GM21360 (cell line): Measurements from ENCODE around the gene KCNJ5.

Experiments used
- ATAC-seq: cut with Tn5 transposase; IDR thresholded peaks from one replicate; pipeline ENCODE4 v1.9.1; 2021; ENCODE audit warnings: mild to moderate bottlenecking, moderate library complexity; ENCODE audit not compliant: unreplicated experiment

Gene KCNJ5

DNA sequence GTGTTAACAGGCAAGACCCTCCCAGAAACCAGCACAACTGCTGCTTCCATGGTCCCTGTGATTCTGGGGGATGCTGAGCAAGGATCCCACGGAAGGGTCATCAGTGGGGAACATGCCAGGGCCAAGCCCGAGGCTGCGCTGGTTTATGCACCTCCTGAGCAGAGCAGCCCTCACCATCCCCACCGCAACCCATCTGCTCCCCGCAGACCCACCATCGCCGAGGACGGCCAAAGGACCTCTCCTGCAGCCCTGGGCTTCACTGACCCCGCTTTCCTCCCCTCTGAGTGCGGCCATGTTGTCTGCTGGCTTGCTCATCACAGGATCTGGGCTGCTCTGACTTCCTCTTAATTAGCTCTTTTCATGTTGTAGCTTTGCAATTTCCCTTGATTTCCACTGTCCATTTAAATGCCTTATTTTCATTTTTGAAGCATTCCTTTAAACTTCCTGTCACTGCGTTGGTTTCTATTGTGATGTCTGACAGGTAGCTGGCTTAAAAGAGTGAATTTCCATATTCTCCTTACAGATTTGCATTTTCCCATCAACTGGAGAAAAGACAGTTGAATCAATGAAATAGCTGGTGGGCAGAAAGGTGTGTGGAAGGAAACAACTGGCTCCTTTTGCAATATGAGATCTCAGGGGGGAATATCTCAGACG lies 36.7 kb downstream of the KCNJ5 start:
- no peak for ATAC-seq

DNA sequence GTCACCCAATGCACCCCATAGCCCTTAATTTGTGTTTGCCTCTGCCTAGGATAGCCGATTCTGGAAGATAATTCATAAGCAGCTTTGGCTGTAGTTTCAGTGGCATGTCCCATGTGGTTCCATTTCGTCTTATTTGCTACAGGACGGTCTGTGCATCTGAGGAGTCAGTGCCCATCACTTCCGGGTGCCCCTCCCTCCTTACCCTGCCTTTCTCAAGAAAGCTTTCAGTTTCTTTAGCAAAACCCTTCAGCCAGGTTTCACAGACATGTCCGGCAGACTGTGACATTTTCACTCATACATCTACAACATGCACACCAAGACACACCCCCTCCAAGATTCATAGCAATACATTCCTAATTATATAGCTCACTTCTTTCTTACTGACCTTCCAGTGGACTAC lies 37.2 kb downstream of the KCNJ5 start:
- ATAC-seq, result peak; percentile 90

DNA sequence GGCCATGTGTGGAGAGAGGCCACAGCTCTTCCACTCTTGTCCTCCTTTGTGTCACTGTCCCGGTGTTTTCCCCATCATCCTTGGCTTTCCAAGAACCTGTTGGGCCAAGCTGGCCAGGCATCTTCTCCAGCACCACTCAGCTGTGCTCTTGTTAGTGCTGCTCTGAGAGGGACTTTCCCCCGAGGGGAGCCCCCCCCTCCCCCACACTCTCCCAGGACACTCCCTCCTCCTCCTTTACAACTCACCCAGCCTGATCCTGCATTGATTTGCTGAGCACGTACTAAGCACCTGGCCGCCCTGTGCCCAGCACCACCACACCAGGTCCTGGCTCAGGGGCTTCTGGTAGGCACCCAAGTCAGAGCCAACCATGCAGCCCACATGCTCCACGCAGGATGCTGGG lies 38.3 kb downstream of the KCNJ5 start:
- no peak for ATAC-seq

DNA sequence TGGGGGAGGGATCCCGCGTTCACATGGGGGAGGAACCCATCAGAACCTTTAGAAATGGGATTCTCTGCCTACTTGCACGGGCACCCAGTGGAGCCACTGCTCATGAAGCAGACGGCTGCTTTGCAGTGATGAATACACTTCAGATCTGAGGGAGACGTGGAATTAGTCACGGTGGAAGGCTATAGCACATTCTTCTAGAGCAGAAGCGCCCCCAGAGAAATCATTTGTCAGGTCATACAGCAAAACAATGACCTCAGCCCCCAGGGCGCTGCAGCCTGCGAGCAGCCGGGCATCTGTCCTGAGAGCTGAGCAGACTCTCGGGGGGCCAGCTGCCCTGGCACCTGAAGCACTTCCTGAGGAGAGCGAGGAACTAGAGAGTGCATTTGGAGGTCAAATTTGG lies 38.8 kb downstream of the KCNJ5 start:
- ATAC-seq, result no peak

DNA sequence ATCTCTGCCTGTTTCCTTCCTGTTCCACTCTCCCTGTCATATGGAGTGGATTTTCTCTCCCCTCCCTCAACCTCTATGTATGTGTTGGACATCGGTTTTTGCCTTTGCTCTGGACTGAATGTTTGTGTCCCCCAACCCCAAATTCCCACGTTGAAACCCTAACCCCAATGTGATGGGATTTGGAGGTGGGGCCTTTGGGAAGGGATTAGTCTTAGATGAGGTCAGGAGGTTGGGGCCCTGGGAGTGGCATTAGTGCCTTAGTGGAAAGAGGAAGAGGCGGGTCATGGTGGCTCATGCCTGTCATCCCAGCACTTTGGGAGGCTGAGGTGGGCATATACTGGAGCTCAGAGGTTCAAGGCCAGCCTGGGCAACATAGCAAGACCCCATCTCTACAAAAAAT lies 39.9 kb downstream of the KCNJ5 start:
- ATAC-seq, result no peak

DNA sequence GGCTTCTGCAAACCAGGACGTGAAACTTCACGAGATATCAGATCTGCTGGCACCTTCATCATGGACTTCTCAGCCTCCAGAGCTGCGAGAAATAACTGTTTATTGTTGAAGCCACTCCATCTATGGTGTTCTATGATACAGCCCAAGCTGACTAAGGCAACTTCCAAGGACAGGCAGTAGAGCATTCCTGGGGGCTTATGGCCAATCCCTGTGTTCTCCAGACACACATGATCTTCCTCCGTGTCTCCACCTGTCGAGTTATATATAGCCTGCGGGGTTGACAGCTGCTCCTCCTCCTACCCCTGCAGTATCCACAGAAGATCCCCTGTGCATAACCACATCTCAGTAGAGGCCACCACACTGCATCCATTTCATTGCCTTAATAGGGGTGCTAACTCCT lies 40.5 kb downstream of the KCNJ5 start:
- ATAC-seq, result no peak

DNA sequence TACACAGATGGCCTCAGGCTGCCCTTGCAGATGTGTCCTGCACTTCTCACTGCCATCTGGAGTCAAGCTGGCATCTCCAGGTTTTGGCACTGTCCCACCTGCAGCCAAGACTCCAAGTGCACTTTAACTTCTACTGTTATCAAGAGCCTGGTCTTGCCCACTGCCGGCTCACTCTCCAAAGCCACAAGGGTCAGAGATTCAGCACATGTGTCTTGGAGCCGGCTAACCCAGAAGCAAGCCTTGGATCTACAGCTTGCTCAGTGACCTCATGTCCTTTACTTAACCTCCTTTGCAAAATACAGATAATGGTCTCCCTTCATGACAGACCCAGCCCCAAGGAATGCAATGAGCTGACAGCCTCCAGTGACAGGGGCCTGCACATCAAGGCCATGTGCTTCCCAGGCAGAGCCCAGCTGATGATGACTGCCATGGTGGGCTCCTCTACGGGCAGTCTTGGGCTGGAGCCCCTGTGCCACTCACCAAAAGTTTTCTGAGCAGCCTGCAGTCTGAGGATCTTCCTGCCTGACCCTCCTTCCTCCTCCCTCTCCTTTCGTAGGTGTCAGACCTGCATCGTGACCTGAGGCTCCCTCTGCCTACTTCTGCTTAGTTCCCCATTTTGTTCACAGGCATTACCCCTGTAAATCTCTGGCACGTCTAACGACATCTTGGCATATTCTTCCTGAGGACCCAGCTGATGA lies 42.5 kb downstream of the KCNJ5 start:
- ATAC-seq, result no peak

DNA sequence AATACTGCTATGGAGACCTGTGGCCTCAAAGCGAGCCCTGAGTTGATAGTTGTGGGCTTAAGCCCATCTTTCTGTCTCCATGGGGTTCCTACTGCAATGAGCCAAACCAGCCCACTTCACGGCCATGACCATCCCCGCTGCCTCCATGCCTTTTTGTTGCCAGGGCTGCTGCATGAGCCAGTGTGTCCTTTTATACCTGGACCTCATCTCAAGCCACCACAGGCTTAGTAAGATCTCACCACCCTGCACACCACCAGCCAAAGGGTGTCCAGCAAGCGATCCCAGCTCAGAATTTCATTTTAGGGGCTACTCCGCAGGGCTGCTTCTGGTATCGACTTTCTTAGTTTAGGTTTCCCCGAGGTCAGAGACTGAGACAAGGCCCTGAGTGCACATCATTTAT lies 43.2 kb downstream of the KCNJ5 start:
- no peak for ATAC-seq

DNA sequence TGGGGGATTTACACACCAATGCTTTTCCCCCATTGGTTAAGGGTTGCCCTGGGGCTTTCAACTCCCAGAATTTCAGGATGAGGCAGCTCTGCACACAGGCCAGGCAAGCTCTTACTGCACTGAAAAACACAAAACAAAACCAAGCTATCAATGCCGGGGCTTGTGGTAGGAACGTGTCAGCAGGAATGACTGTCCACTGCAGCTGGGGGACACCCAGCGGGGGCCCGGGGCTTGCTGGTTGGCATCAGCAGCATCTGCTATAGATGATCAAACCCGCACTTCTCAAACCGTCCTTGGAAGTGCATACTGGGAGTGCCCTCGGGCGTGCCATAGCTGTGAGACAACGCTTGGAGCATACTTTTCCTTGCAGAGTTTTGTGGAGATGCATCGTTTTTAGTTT lies 43.8 kb downstream of the KCNJ5 start:
- no peak for ATAC-seq

DNA sequence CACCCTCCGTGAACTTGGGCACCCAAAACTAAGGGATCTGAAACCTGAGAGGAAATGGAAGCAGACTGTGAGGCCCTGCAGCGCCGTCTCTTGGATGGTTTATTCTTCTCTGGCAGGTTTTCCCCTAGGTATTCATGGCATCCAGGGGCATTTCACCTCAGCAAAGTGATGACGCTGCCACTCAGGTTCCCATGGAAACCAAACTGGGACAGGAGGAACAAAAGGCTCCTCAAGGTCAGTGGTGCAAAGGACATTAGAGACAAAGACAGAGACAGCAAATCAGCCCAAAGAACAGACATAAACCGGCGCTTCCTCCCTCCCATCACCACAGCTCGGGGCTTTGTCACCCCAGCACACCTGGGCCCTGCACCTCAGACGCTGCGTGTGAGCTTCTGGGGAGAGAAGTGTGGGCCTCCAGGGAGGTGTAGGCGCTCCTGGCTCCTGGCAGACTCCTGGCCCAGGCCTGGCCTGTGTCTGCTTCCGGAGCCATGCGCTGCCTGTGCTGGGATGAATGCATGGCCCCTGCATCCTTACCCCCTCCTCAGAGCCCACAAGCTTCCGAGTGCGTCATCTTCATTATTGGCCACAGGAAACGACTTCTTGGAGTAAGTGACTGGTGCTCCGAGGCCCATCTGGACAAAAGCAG lies 45.6 kb downstream of the KCNJ5 start:
- ATAC-seq, result no peak

DNA sequence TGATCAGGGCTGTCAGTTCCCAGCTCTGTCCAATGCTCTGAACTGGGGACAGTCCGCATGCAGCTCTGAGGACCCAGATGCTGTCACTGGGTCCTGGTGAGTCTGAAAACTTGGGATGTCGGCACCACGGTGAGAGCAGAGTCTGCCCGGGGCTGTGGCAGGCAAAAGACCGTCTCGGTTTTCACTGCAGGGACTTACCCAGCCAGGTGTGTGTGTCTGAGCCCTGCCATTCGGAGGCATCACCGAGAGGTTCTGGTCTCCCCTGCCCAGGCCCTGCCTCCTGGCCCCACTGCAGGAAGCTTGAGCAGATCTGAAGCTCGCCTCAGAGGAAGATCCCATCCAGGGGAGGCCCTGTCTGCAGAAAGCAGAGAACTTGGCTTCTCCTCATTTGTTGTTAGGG lies 46.3 kb downstream of the KCNJ5 start:
- ATAC-seq, result no peak

DNA sequence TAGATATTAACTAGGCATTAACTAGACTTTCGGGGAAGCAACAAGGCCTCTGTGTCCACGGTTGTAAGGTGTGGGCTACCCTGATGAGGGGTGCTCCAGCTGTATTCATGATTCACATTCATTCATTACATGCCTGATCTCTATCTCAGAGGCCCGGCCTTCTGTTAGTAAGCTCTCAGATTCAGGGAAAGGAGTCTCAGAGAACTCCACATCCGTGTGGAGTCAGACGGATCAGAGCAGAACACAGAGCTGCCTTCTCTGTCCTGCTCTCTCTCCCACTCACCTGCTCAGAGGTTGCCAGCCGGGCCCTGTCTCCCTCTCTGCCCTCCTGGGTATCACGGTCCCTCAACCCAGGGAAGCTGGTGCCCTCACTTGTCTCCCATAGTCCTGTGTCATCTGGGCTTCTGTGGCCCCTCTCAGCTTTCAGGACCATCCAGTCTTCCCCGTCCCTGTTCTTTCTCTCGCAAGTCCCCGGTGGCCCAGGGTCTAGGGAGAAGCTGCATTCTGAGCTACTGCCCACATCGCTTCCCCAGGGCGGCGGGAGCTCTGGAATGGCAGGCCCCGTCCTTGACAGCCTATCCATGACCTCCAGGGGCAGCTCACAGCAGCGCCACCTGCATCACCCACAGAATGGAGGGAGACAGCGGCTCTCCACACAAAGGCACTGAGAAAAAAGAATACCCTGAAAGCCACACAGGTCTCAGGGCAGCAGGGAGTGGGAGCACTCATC lies 47.2 kb downstream of the KCNJ5 start:
- ATAC-seq, result no peak

DNA sequence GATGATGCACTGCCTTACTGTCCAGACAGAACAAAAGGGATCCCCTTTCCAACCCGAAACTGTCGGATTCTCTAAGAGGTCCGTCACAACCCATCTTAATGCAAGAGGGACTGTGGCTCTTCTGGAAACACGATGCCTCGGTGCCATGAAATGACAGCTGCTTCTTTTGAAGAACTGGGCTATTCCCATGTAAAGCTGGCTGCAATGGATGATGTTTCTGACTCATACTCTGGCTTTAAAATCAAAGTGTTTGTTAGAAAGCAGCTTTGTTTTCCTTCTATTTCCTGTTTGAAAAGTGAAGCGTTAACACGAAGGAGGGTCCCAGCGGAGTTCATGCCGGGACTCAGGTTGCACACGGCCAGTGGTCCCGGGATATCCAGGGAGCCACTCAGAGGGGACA lies 48.4 kb downstream of the KCNJ5 start:
- no peak for ATAC-seq

DNA sequence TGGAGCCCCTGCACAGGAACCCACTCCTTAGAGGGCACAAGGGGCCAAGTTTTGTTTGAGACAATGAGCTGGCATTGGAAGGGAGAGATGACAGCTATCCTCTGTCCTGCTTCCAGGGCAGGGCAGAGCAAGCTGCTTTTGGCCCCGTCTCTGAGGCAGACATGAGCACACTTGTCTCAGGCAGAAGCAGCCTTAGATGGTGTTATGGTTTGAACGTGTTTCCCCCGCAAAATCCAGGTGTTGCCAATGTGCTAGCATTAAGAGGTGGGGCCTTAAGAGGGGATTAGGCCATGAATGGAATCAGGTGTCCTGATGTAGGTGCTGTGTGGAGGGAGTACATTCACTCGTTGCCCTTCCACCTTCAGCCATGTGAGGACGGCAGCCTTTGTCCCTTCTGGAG lies 49.0 kb downstream of the KCNJ5 start:
- no peak for ATAC-seq

DNA sequence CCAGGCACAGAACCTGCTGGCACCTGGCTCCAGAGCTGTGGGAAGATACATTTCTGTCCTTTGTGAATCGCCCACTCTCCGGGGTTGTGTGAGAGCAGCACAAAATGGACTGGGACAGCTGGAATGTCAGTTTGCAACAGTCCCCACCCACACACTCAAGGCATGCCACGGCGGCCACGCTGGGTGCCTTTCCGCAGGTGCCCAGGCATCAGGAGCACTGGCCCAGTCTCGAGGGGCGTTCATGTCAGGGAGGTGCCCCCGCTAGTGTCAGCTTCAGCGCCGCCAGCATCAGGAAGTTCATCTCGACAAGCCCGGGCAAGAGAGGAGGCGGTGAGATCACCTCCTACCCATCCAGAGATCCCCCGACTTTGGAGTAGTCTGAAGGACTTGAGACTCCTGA lies 49.4 kb downstream of the KCNJ5 start:
- no peak for ATAC-seq

DNA sequence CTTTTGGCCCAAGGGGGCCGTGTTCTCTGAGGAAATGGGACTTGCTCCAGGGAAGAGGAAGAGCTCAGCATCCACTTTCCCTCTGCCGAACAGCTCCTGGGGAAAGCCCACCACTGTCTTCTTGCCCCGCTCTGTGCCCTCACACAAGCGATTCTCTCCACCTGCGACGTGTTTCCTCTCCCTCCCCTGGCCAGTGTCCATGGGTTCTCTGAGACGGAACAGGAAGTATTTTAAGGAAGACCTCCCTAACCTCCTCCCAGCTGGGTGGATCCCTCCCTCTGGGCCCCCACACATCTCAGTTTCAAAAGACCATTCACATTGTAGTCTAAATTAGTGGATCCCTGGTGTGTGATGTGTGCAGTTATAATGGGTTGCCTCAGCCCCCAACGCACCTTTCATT lies 50.0 kb downstream of the KCNJ5 start:
- ATAC-seq, result no peak

DNA sequence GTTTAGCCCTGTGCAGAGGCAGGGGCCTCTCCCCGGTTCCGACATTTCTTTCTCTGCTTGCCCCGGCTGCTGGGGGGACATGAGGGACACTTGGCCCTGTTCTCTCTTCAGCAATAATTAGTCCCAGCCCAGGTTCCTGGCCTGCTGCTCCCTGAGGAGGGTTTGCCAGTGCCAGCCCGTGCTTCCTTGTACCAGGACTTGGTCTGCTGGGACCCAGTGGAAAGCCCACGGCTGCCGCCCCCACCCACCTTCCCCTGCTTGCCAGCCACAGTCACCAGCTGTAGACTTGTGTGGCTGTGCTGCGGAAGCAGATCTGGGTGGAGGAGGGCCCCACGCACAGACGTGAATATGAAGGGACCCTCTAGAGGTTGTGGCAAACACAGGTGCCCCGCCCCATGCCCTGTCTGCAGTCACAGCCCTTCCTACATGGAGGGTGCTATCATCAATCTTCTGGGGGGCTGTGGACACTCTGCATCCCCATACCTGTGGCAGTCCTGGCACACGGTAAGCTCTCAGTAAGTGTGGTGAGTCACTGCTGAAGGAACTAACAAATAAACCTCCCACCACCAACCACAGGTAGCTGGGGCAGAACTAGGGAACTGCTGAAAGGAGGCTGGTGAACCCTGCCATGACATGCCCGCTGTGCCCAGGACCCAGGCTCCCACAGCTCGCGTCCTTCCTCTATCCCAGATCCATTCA lies 50.6 kb downstream of the KCNJ5 start:
- ATAC-seq, result no peak

DNA sequence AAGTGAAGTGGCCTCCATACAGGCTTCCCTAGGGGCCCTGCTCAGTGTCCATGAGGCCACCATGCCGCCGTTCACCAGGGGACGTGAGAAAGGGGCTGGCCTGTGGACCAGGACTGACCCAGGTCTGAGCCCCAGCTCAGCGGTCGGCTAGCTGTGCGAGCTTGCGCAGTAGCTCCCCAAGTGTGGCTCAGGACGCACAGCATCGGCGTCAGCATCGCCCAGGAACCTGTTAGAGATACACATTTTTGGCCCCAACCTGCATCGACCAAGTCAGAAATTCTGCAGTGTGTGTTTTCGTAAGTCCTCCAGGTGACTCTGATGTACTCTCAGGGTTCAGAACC lies 51.1 kb downstream of the KCNJ5 start:
- no peak for ATAC-seq

DNA sequence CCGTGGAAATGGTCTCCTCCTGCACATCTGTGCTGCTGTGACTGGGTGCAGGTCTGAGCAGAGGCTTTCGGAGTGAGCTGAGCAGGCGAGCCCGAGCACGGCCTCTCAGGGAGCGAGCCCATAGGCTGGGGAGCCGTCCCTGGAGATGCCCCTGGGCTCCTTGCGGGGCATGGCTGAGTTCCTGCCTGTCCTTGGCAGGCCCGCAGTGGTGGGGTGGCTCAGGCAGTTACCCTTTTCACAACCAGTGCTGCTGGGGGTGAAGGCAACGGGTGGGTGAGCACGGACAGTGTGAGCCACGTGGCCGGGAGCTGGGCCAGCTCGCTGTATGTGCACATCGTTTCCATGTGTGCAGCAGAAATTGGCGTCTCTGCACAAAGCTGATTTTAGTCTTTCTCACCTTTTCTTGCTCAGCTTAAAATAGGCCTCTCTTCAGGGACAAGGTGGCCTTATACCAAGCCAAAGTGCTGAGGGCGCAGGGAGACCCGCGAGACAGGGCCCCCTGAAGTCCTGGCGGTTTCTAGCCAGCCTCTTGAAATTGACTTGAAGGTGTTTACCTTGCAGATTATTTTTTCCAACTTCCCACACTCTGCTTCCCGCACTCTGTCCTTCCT lies 51.8 kb downstream of the KCNJ5 start, which contains the start of gene TP53AIP1:
Gene TP53AIP1, minus strand, starts transcription at position 55 of the 611 bp plus-strand sequence. CDS start 5,053 bp downstream, outside the sequence.
- ATAC-seq, result no peak

DNA sequence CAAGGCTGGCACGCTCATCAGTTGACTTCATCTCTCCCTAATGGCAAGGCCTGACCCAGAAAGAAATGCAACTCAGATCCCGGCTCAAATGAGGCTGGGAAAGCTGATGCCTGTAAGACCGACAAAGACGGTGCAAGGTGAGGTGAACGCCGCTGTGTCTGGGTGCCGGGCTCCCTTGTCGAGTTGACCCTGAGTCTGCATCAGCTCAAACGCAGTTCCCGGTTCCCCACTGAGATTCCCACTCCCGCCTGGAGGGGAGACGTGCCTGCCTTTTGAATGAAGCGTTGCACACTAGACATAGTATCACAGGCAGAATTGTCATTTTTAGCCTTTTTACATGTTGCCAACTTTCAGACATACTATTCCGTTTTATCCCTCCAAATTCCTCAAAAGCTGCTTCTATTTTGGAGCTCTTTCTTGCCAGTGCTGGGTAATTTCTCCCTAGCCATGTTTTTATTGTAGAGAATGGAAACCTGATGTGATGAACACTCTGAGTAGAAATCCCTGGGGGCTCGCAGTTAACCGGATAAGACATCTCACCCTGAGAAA lies 52.3 kb downstream of the KCNJ5 start:
- ATAC-seq, result no peak
